NCI-H2107 treated with DMSO at 0.1 percent for 48 hours (cell line): ENCODE results near the gene RAI14.

Experiments
- DNase-seq: peaks from one replicate; lab custom pipeline; 2025; ENCODE audit not compliant: unreplicated experiment; lab: John Stamatoyannopoulos, UW

The RAI14 gene

DNA sequence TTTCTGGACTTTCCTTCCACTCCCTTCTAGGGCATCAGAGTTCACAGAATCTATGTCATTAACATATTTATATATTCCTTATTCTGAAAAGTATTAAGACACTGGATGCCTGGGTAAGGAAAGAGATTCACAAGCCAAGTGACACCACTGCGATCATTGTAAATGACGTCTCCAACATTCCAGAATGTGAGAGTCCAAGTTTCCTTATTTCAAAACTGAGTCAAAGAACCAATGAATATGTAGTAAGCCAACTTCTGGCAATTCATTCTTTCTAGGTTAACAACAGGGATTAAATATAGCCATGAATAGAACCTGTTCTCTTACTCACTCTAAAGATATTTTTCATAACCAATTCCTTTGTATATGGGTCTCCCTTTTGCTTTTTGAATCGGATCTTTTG, 18.1 kb downstream of the RAI14 start:
- no peak for DNase-seq

DNA sequence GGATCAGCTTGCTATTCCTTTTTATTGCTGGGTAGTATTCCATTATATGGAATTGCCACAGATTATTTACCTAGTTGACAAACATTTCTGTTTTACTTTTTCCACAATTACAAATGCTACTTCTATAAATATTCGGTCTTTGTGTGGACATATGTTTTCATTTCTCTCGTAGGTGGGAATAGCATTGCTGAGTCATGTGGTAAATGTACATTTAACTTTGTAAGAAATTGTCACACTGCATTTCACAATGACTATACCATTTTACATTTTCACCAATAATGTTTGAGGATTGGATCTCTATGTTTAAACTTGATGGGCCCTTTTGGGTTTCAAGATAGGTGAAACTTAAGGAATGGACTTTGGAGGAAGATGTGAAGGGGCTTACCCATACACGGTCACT, 19.7 kb downstream of the RAI14 start:
- no peak for DNase-seq

DNA sequence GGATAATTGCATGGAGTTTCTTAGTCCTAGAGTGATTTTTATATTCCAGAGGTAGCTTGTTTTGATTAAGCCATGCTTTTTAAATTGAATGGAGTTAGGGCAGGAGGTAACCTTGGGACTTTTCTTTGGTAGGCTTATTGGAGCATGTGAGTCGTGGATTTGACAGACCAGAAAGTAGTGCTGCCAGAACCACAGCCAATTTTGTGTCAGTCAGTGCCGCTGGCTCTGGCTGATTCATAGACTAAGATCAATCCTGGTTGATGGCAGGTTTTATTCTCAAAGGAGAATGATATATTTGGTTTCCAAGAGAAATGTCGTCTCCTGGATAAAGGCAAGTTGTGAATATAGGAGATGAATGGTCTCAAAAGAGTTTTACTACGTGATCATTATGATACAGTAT, 20.3 kb downstream of the RAI14 start:
- no peak for DNase-seq

DNA sequence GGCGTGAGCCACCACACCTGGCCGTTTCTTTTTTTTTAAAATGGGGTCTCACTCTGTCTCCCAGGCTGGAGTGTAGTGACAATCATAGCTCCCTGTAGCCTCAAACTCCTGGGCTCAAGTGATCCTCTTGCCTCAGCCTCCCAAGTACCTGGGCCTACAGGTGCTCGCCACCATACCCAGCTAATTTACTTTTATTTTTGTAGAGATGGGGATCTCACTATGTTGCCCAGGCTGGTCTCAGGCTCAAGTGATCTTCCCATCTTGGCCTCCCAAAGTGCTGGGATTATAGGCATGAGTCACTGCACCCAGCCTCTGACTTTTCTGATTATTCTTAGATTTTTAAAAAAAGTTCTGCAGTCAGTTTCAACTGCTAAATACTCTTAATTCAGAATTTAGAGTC, 21.3 kb downstream of the RAI14 start:
- DNase-seq = no peak

DNA sequence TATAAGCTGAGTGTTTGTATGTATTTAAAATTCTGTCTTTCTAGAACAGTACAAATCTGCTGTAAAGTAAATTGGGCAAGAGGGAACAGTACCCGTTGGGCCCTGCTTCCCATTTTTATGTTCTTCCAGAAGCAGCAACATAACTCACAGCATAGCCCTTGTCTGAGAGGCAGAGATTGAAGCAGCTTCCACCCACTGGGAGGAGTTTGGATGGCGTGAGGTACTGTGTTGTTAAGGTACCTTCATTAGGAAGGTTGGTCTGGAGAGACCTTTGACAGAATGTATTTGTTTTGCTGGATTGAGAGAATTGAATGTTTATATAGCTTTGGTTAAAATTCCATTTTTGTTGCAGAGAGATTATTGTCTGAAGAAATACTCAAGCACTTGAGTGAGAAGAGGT, 24.8 kb downstream of the RAI14 start:
- DNase-seq = no peak

DNA sequence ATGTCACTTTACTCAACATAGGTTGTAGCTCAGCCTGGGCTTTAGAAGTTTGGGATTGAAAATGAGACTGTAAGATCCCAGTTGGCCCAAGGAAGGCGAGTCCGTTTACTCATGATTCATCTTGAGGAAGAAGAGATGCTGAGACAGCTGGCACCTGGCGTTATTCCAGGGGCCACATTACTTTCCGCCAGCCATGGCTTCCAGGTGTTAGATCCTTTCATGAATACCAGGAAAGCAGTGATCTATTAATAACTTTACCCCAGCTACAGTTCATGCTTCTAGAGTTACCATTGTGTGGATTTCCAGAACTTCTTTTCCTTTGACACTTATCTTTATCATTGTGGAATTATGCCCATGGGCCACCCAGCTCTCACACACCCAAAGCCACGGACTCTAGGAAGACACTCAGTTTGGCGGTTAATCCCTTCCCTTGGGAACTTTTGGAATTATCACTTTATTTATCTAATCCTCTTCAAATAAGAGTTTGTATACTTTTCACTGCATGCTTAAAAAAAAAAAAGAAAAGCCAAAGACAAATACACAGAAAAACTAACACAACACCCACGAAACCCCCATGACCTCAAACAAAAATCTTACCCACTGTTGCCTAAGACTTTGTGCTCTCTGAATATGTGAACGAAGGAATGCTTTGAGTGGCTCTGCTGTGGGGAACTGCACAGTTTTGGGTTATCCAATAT, 26.9 kb downstream of the RAI14 start:
- DNase-seq = no peak

DNA sequence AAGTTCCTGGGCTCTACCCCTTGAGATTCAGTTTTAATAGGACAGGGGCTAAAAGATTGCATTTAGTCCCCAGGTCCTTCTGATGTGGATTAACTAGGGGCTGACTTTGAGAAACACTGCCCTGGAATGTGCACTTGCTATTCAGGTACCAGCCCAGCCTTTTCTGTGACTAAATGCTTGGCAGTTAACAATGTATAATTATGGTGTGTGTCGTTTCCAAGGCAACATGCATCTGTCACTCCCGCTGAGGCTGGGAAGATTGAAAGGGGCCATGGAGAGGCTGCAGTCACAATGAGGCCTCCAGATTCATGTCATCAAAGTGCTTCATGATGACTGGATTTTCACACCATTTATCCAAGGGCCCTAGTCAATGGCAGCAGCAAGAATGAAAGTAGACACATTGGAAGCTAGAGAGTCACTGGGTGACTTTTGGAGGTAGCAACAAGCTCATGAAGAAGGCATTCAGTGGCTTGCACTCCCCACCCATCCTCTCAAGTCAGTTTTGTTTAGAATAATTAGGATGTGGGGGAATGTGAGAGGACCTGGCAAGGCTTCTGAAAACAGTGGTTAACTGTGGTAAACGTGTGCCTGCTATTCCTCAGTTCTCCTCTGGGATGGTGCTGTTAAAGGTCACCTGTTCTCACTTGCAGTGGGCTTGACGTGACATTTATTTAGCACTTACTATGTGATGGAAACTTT, 28.3 kb downstream of the RAI14 start:
- no peak for DNase-seq

DNA sequence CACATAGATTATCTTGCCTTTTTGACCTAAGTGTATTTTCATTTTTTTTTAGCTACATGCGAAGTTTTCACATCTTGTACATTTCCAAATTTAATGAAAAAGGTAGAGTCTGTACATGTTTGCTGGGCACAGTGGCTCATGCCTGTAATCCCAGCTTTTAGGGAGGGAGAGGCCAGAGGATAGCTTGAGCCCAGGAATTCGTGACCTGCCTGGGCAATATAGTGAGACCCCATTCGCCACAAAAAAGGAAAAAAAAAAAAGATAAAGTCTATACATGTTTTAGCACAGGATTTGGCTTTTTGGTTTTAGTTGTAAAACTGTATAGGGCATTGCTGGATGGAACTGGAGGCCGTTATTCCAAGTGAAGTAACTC, 28.8 kb downstream of the RAI14 start:
- DNase-seq = no peak

DNA sequence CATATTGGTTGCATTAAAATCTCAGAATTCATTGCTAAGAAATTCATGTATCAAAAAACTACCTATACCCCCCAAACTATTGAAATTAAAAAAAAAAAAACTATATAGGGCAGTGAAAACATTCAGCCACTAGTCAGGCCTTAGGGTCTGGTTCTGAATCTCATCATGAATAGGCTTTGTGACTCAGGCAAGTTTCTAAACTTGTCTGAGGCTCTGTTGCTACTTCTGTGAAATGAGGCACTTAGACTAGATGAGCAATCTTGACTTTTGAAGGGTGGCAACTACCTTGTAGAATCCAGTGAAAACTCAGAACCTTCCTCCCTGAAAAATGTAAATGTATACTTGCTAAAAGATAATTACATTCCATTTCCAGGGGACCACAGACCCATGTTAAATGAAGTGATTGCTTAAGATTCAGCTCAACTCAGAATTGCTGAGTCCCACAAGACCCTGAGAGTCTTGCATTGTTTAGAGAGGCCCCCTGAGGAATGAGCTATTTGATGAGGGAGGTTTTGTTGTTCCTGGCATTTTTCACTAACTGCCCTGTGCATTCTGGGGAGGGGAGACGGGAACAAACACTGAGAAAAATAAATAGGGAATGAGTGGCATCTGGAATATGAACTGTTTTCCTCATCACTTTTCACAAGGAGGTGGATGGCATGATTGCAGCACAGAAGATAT, 29.5 kb downstream of the RAI14 start:
- no peak for DNase-seq

DNA sequence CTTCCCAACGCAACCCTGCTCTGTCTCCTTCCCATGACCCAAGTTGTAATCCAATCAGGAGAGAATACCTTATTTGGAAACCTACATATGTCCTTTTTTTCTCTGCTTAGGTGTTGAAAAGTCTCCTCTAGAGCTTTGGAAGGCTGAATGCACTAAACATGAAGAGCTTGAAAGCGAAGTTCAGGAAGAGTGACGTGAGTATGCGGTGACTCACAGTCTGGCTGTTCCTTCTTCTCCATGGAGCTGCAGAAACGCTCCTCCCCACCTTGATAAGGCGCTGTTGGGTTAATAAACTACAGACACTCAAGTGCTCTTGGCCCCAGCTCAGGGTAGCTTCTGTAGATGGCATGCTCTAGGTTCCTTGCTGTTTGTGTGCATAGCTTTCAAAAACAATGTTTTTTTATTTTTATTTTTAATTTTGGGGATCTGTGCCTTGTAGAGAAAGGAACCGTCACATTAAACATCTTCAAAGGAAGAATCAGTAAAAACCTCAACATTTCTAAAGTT, 30.7 kb downstream of the RAI14 start:
- DNase-seq = no peak

DNA sequence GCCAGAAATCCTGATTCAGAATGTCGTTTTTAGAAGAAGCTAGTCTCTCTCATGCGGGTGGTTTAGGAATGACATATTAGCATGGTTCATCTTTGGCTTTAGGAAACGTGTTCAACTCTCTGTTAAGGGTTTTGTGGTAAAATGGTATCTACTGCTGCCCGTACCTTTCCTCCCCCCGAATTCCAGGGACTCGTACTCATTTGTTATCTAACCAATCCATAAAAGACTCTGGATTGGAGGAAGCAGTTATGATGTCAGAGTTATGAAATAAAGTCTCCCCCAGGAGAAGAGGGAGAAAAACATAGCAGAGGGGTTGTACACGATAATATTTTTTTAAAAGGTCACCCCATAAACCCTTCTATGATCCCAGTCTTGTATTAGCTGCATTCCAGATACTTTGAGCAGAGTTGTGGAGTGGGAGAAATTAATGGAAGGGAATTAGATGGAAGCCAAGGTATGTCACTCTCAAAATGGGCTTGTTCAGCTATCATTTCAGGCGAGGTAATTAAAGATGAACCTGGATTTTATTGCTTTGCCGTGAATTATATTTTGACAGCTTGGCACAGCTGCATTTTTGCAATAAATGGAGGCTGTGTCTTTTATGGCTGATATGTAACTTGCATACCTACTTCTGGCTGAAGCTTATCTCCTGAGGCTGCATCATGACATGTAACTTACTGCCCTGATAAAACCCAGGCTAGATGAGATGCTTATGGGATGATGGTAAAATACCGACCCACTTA, 31.3 kb downstream of the RAI14 start:
- no peak for DNase-seq

DNA sequence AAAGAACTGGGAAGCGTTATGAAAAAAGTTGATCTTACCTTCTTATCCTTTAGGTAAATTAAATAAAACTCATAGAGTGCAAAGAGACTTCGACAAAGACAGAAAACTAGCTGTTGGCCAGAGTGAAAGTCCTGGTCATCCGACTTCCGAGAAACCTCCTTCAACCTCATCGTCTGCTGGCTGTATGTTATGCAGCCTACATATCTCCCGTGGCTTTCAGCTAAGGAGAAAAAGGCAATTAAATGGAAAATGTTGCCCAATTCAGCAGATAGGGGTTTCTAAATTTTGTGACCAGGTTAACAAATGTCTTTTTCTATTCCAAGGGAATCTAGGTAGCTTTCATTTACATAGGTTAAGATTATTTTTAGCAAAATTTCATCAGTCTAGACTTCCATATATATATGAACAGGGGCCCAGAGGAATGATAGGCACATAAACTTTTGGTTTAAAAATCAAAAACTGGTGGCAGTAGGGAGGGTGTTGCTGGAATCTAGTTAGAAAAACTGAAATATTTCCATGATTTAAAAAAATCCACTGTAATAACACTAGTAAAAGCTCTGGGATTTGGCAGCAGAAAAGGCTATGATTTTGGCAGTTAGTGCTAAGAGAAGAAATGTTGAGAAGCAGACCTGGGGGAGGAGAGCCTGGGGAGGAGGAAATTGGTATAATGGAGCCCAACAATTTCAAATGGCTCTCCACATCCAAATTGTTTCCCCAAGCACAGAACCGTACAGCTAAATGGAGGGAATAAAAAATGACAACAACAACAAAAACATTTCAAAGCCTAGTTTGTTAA, 32.1 kb downstream of the RAI14 start:
- DNase-seq = no peak

DNA sequence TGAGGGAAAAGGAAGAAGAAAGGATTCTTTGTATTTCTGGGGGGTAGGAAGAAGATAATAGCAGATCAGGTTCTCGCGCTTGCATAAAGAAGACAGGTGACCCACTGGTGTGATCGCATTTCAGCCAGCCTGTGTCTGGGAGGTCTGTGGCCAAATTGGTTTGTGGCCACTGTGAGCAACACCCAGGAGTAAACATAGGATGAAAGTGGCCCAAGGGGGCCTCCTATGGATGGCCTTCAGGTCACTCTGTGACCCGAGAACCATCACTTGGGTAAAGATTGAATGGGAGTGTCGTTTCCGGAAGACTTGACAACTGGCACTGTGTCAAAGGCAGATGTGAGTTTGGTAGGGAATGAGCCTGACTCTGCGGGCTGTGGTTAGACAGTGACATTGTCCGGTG, 34.2 kb downstream of the RAI14 start:
- no peak for DNase-seq

DNA sequence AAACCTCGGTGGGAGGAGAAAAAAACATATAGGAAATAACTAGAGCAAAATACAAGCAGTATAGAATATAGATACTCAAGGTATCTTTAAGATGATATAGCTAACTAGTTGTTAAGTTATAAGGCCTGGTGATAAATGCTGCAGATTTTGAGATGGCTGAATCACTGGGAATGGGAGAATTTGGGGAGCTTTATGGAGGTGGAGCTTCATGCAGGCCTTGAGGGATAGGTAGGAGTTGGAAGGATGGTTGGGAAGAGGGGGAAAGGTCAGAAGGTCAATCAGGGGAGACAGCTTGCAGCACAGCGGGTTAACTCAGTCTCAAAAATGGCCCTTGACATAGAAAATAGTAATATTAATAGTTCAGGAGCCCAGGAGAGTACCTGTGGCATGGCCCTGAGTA, 34.8 kb downstream of the RAI14 start:
- DNase-seq = no peak

DNA sequence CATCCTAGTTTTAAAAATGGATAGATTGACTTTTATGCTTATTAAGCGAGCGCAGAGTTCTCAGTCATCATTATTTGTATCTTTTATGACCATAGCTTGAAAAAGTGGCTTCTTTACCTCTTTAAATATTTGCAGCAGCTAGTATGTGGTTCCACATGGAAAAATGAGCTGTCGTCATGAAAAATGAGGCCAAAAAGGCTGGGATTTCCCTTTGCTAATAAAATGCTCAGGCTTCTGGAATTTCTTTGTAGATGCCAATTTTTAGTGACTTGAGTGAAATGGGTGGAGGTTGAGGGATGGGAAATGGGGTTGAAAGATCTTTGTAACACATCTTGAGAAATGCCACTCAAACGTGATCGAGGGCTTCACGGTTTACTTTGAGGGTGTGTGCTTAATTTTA, 35.2 kb downstream of the RAI14 start:
- DNase-seq = no peak

DNA sequence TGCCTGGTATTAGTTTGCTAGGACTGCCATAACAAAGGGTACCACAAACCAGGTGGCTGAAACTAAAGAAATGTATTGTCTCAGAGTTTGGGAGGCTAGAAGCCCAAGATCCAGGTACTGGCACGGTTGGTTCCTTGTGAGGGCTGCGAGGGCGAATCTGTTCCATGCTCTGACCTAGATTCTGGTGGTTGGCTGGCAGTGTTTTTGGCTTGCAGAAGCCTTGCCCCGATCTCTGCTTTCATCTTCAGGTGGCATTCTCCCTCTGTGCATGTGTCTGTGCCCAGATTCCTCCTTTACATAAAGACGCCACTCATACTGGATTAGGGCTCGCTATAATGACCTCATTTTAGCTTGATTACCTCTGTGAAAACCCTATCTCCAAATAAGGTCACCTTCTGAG, 36.7 kb downstream of the RAI14 start:
- DNase-seq = no peak

DNA sequence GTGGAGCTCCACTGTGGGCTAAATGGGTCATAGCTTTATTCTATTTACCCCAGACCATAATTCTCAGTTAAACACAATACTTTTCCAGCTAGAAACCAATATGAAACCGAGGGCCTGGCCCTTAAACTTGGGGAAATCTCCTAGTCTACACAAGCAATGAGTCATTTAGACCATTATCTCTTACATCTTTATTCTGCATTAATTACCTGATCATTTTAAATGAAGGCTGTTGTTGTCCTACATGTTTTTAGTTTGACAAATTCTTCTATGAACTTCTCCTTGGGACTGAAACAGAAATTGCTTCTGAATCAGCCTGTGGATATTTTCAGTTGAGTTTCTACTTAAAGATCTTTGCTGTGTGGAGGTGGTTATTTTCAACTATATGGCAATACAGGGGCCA, 37.9 kb downstream of the RAI14 start:
- DNase-seq = no peak

DNA sequence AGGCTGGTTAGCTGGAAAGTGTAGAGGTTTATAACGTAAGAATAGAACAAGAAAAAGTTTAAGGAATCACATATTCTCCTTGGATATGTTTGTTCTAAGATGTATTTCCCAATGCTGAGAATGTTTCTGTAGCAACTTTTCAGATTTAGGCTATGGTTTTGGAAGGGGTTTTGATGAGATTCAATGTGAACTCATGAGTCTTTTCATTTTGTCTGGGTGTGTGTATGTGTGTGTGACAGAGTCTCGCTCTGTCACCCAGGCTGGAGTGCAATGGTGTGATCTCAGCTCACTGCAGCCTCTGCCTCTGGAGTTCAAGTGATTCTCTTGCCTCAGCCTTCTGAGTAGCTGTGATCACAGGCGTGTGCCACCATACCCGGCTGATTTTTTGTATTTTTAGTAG, 38.6 kb downstream of the RAI14 start:
- no peak for DNase-seq

DNA sequence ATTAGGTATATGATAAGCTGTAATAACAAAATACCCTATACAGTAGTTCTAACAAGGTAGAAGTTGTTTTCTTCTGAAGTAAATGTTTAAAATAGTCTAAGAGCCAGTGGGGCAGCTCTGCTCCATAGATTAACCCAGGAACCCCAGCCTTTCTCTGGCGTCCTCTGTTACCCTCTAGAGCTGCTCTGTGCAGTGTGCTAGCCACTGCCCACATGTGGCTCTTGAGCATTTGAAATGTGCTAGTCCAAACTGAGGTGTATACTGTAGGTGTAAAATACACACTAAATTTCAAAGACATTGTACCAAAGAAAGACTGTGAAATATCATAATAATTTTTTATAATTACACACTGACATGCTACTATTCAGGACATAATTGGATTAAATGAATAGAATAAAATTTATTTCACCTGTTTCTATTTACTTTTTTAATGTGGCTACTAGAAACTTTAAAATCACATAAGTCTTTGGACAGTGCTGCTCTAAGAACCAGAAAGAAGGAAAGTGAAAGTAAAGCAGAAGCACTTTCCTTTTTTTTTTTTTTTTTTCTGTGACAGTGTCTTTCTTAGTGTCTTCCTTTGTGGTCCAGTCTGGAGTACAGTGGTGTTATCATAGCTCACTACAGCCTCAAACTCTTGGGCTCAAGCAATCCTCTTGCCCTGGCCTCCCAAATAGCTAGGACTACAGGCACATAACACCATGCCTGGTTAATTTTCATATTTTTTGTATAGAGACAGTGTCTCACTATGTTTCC, 39.3 kb downstream of the RAI14 start:
- DNase-seq = no peak
